HepG2 (cell line): Measurements from ENCODE around the gene C5orf34.

ENCODE experiments used
- CC2D1A ChIP-seq: sonication (generic); formaldehyde crosslinking; IDR thresholded peaks from 2 replicates; pipeline ENCODE4 v1.8.1; 2023; ENCODE audit warnings: mild to moderate bottlenecking, missing genetic modification reagents
- GABPA ChIP-seq, 2 experiments: IDR thresholded peaks; 2 replicates each; pipeline ENCODE4 v1.6.1; 2011 to 2016; ENCODE audit warnings: low read depth in 2 of 2, low read length in 1 of 2, missing biosample characterization in 1 of 2, missing genetic modification characterization in 1 of 2
- NR2C2 ChIP-seq: sonication (generic); formaldehyde crosslinking; IDR thresholded peaks from 2 replicates; pipeline ENCODE4 v1.4.0; 2020; ENCODE audit warnings: missing genetic modification reagents, mild to moderate bottlenecking, moderate library complexity, borderline replicate concordance
- TAF15 ChIP-seq: fragments of 200-400 bp; formaldehyde crosslinking; IDR thresholded peaks from one replicate; pipeline ENCODE4 v1.6.1; 2018; ENCODE audit warnings: mild to moderate bottlenecking, low read depth, low read length; ENCODE audit not compliant: poor library complexity, severe bottlenecking
- ZNF619 ChIP-seq: sonication (generic); formaldehyde crosslinking; IDR thresholded peaks from 2 replicates; pipeline ENCODE4 v1.4.0; 2020; ENCODE audit warnings: mild to moderate bottlenecking, missing genetic modification reagents
- TF ChIP-seq, protein P1 (sequence below): sonication (generic); formaldehyde crosslinking; IDR thresholded peaks from 2 replicates; pipeline ENCODE4 v1.8.1; 2022; ENCODE audit warnings: low read depth, mild to moderate bottlenecking, missing genetic modification reagents

DNA sequence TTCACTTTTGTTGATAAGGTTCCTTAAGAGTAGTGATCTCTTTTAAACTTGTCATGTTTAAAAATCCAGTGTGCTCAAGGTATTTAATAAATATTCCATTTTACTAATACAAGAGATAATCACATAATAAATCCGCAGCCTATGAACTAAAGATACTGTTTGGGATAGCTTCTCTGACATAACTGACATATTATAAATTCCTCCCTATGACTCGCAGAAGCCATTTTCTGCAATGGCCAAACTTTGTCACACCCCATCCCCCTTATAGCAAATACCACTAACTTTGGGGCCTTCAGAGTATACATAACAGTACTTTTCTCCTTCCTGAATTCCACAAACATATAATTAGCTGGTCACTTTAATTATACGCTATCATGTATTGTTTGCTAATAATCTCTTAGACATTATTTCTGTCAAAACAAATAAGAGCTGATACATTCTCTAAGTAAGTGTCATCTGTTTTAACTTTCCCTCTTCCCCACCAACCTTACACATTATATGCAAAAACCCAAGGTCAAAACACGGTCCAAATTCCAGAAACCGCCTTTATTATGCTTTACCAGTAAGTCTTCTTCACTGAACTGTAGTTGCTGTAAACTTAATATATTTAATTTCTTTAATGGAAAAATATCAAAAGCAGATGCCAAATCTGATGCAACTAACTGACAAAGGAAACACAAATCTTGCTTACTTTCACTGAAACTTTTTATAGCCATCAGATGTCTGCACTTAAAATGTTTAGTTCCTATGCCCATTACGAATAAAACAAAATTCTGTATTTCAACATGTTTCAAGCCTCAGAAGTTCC lies 32.3 kb downstream of the C5orf34 start:
- no peak for TF ChIP-seq TAF15
- TF ChIP-seq GABPA (IDR thresholded peaks at IDR 0.05; ENCODE audit: low read depth, low read length): no peak
- TF ChIP-seq GABPA (CRISPR knock-in tag; IDR thresholded peaks at IDR 0.05; ENCODE audit: low read depth): no peak
- TF ChIP-seq, protein P1, sequence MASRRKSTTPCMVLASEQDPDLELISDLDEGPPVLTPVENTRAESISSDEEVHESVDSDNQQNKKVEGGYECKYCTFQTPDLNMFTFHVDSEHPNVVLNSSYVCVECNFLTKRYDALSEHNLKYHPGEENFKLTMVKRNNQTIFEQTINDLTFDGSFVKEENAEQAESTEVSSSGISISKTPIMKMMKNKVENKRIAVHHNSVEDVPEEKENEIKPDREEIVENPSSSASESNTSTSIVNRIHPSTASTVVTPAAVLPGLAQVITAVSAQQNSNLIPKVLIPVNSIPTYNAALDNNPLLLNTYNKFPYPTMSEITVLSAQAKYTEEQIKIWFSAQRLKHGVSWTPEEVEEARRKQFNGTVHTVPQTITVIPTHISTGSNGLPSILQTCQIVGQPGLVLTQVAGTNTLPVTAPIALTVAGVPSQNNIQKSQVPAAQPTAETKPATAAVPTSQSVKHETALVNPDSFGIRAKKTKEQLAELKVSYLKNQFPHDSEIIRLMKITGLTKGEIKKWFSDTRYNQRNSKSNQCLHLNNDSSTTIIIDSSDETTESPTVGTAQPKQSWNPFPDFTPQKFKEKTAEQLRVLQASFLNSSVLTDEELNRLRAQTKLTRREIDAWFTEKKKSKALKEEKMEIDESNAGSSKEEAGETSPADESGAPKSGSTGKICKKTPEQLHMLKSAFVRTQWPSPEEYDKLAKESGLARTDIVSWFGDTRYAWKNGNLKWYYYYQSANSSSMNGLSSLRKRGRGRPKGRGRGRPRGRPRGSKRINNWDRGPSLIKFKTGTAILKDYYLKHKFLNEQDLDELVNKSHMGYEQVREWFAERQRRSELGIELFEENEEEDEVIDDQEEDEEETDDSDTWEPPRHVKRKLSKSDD (CRISPR knock-in tag): no peak
- TF ChIP-seq CC2D1A (CRISPR knock-in tag): no peak
- no peak for TF ChIP-seq NR2C2 (CRISPR knock-in tag)
- TF ChIP-seq ZNF619: no peak
